Suprapubic skin (tissue), 4 donors: ENCODE measurements around the gene CD19.

Experiments
- POLR2A ChIP-seq, 2 donors: fragments of 450-650 bp; IDR thresholded peaks; one replicate each; pipeline ENCODE4 v1.6.1; 2017; ENCODE audit warnings: antibody characterized with exemption in 2 of 2, mild to moderate bottlenecking in 2 of 2, moderate library complexity in 2 of 2
- POLR2AphosphoS5 ChIP-seq, 3 donors: sonication (generic); formaldehyde crosslinking; IDR thresholded peaks; one replicate each; pipeline ENCODE4 v1.6.1; 2017; ENCODE audit warnings: antibody characterized with exemption in 3 of 3
- TF ChIP-seq, protein P1 (sequence below), 2 donors: fragments of 200-600 bp in 1 of 2; fragments of 450-650 bp in 1 of 2; sonication (generic) in 1 of 2; IDR thresholded peaks; one replicate each; pipeline ENCODE4 v1.5.1; 2016 to 2019; ENCODE audit warnings: antibody characterized with exemption in 2 of 2, mild to moderate bottlenecking in 1 of 2, moderate library complexity in 1 of 2

DNA sequence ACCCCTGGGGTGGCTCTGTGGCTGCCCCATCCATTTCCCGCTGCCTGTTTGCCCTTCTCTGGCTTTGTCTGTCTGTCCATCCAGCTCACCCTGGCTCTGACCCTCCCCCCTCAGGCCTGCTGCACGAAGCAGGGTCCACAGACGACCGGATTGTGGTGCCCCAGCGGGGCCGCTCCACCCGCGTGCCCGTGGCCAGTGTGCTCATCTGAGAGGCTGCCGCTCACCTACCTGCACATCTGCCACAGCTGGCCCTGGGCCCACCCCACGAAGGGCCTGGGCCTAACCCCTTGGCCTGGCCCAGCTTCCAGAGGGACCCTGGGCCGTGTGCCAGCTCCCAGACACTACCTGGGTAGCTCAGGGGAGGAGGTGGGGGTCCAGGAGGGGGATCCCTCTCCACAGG, 52.3 kb downstream of the CD19 start:
- TF ChIP-seq, protein P1, sequence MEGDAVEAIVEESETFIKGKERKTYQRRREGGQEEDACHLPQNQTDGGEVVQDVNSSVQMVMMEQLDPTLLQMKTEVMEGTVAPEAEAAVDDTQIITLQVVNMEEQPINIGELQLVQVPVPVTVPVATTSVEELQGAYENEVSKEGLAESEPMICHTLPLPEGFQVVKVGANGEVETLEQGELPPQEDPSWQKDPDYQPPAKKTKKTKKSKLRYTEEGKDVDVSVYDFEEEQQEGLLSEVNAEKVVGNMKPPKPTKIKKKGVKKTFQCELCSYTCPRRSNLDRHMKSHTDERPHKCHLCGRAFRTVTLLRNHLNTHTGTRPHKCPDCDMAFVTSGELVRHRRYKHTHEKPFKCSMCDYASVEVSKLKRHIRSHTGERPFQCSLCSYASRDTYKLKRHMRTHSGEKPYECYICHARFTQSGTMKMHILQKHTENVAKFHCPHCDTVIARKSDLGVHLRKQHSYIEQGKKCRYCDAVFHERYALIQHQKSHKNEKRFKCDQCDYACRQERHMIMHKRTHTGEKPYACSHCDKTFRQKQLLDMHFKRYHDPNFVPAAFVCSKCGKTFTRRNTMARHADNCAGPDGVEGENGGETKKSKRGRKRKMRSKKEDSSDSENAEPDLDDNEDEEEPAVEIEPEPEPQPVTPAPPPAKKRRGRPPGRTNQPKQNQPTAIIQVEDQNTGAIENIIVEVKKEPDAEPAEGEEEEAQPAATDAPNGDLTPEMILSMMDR (IDR thresholded peaks at IDR 0.05) = no peak
- TF ChIP-seq POLR2A (IDR thresholded peaks at IDR 0.05) (no peak), POLR2AphosphoS5 (IDR thresholded peaks at IDR 0.05) (no peak)
